GM18951 (cell line): Measurements from ENCODE around the gene LRRC45.

ENCODE experiments used
- POLR2A ChIP-seq: IDR thresholded peaks from 4 replicates; pipeline ENCODE4 v1.6.1; 2011; ENCODE audit warnings: mild to moderate bottlenecking; ENCODE audit not compliant: insufficient read length, insufficient read depth; ENCODE audit errors: extremely low read depth
- in situ Hi-C: fragments of 300-500 bp; cut with MboI; formaldehyde crosslinking; loops from one replicate; pipeline ENCODE4 v1.12.0; 2022; ENCODE audit warnings: low sequenced_read_pairs, mixed read lengths, inconsistent platforms; ENCODE audit not compliant: unreplicated experiment

Gene LRRC45

GRCh38 chr17:82034371-82035011 lies 11.4 kb downstream of the LRRC45 start:
- in situ Hi-C loops: loop anchor here (25.0 kb wide), 1 partner anchor 128 kb away; no protein-coding TSS in a partner anchor
- TF ChIP-seq POLR2A: no peak

- in situ Hi-C loops: loop anchor here (25.0 kb wide), 1 partner anchor 127 kb away; no protein-coding TSS in a partner anchor
- no peak for TF ChIP-seq POLR2A
Observed at GRCh38 chr17:82035488-82035887, 12.4 kb downstream of the LRRC45 start.

GRCh38 chr17:82035956-82036633 lies 13.0 kb downstream of the LRRC45 start:
- in situ Hi-C loops: loop anchor here (25.0 kb wide), 1 partner anchor 126 kb away; no protein-coding TSS in a partner anchor
- no peak for TF ChIP-seq POLR2A

- no peak for TF ChIP-seq POLR2A
- in situ Hi-C loops: loop anchor here (25.0 kb wide), 1 partner anchor 126 kb away; no protein-coding TSS in a partner anchor
Observed at GRCh38 chr17:82036634-82037091, 13.6 kb downstream of the LRRC45 start.

DNA sequence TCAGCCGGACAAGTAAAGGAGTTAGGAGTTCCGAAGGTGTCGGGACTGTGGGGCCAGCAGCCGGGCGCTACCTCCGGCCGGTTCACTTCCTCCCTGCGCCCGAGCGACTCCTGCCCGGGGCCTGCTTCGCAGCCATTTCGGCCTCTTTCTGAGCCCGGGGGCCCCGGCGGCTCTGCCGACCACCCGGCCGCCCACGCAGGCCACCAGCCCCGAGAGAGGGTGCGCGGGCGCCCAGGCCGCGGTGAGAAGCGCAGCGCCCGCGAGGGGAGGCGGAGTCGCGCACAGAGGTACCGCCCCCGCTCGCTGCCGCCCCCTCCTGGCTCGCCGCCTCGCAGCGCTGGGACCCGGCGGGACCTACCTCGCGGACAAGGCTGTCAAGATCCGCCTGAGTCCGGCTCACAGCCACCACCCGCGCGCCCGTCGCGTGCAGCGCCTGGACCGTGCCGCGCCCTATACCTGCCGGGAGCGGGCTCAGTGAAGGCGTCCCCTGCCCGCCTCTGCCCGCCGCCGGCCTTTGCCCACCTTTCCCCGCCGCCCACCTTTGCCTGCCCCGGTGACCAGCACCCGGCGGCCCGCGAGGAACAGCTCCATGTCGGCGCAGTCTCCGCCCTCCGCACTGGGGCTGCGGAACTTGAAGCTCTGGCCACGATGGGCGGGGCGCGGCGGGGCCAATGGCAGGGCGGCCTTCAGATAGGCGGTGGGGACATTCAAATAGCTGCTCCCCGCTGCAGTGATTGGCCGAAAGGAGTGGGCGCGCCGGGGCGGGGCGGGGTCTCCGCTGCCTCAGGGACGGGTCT lies 14.2 kb downstream of the LRRC45 start, which contains the start of gene DCXR:
Gene DCXR (minus strand): TSS at position 606 of the 797 bp plus-strand sequence. CDS start 15 bp downstream, at position 591.
- in situ Hi-C loops: loop anchor here (25.0 kb wide), 1 partner anchor 125 kb away; no protein-coding TSS in a partner anchor
- TF ChIP-seq POLR2A: peak; percentile 98

- TF ChIP-seq POLR2A: no peak
- in situ Hi-C loops: loop anchor here (25.0 kb wide), 1 partner anchor 124 kb away; no protein-coding TSS in a partner anchor
Observed at GRCh38 chr17:82037889-82038195, 14.7 kb downstream of the LRRC45 start.

DNA sequence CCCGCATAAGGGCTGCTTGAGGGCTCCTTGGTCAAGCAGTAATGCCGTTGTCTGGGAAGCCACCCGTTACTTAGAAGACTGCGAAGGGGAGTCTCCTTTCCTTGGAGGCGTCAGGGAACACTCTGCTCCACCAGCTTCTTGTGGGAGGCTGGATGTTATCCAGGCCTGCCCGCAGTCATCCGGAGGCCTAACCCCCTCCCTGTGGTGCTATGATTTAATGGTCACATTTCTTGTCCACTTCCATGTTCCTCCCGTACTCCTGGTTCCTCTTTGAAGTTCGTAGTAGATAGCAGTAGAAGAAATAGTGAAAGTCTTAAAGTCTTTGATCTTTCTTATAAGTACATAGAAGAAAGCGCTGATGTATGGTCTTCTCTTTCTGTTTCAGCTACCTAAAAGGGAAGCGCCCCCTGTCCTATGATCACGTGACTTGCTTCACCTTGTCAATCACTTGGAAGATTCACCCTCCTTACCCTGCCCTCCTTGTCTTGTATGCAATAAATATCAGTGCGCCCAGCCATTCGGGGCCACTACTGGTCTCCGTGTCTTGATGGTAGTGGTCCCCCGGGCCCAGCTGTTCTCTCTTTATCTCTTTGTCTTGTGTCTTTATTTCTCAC lies 15.8 kb downstream of the LRRC45 start:
- in situ Hi-C loops: loop anchor here (25.0 kb wide), 1 partner anchor 123 kb away; no protein-coding TSS in a partner anchor

GRCh38 chr17:82039695-82040299 lies 16.7 kb downstream of the LRRC45 start:
- TF ChIP-seq POLR2A: no peak
- in situ Hi-C loops: loop anchor here (25.0 kb wide), 1 partner anchor 123 kb away; no protein-coding TSS in a partner anchor

GRCh38 chr17:82041144-82041814 lies 18.2 kb downstream of the LRRC45 start:
- TF ChIP-seq POLR2A: no peak
- in situ Hi-C loops: loop anchor here (25.0 kb wide), 1 partner anchor 121 kb away; no protein-coding TSS in a partner anchor

- in situ Hi-C loops: loop anchor here (25.0 kb wide), 1 partner anchor 120 kb away; no protein-coding TSS in a partner anchor
- no peak for TF ChIP-seq POLR2A
Observed at GRCh38 chr17:82042649-82043048, 19.5 kb downstream of the LRRC45 start.

DNA sequence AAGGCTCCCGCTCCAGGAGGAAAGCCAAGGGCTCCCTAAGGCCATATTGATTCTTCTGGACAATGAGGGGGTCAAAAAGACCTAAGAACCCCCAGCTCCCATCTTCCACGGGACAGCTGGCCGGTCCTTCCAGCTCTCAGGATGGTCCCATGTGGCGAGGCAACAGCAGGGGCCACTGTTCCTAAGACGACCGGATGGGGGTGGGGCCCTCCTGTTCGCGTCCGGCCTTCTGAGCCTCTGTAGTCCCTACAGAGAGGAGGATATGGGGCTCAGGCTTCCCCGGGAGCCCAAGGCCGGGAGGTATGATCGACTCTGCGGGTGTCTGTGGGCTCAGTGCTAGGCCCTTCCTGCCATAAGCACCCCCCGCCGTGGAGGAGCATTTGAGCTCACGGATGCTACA lies 20.4 kb downstream of the LRRC45 start:
- in situ Hi-C loops: loop anchor here (25.0 kb wide), 1 partner anchor 119 kb away; no protein-coding TSS in a partner anchor
- TF ChIP-seq POLR2A: no peak

- in situ Hi-C loops: loop anchor here (25.0 kb wide), 1 partner anchor 116 kb away; no protein-coding TSS in a partner anchor
- TF ChIP-seq POLR2A: no peak
Observed at GRCh38 chr17:82045936-82046484, 22.9 kb downstream of the LRRC45 start.
